HUES6 (cell line): ENCODE measurements around the gene PPDPF.

Experiments
- H3K27ac ChIP-seq: 2 replicates; pipeline ENCODE4 v1.7.0; 2013; ENCODE audit warnings: low read depth, mild to moderate bottlenecking, low read length, inconsistent platforms
- H3K27me3 ChIP-seq: 2 replicates; pipeline ENCODE4 v1.6.1; 2013; ENCODE audit warnings: low read length; ENCODE audit not compliant: control insufficient read depth, insufficient read depth
- H3K36me3 ChIP-seq: 2 replicates; pipeline ENCODE4 v1.6.1; 2013; ENCODE audit warnings: low read length; ENCODE audit not compliant: control insufficient read depth, insufficient read depth
- H3K4me1 ChIP-seq: 2 replicates; pipeline ENCODE4 v1.6.1; 2013; ENCODE audit warnings: low read length; ENCODE audit not compliant: control insufficient read depth, insufficient read depth
- H3K4me3 ChIP-seq: 2 replicates; pipeline ENCODE4 v1.5.1; 2013; ENCODE audit warnings: low read depth, low read length
- H3K9ac ChIP-seq: one replicate; pipeline ENCODE4 v1.6.1; 2013; ENCODE audit warnings: mild to moderate bottlenecking, low read length
- H3K9me3 ChIP-seq: 2 replicates; pipeline ENCODE4 v1.6.1; 2013; ENCODE audit warnings: low read depth, low read length; ENCODE audit not compliant: control insufficient read depth, insufficient read depth

PPDPF gene

DNA sequence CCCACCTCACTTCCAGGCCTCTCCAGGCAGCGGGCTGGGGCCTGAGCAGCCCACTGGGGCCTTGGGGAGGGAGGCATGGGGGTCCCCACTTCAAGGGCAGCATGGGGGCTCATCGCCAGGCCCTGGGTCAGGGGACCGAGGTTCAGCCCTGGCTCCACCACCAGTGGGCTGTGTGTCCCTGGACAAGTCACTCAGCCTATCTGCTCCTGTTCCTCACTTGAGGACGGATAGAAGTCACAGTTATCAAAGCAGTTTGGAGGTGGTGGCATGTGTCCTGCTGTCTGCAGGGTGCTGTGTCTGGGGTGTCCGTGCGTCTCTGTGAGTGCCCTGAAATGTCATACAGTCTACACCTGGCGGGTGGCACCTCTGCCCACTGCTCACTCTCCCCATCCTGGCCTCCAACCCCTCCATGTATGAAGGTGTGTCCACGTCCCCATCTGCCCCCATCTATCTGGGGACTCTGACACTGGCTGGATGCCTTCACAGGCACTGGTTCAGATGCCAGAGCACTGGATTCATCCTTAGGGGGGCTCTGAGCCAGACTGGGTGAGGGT, 25.3 kb upstream of the PPDPF start:
- H3K27ac ChIP-seq: no peak overlapping the region
- no peak overlapping the region for H3K4me3 ChIP-seq
- no peaks in the 10 kb centered on the region for H3K9me3 ChIP-seq
- H3K36me3 ChIP-seq: no peaks in the 10 kb centered on the region; the same call in 1 of the 2 replicates
- no peak overlapping the region for H3K9ac ChIP-seq
- H3K27me3 ChIP-seq: peaks cover 74% of the 10 kb centered on the region
- H3K4me1 ChIP-seq: peaks cover 22% of the 10 kb centered on the region

DNA sequence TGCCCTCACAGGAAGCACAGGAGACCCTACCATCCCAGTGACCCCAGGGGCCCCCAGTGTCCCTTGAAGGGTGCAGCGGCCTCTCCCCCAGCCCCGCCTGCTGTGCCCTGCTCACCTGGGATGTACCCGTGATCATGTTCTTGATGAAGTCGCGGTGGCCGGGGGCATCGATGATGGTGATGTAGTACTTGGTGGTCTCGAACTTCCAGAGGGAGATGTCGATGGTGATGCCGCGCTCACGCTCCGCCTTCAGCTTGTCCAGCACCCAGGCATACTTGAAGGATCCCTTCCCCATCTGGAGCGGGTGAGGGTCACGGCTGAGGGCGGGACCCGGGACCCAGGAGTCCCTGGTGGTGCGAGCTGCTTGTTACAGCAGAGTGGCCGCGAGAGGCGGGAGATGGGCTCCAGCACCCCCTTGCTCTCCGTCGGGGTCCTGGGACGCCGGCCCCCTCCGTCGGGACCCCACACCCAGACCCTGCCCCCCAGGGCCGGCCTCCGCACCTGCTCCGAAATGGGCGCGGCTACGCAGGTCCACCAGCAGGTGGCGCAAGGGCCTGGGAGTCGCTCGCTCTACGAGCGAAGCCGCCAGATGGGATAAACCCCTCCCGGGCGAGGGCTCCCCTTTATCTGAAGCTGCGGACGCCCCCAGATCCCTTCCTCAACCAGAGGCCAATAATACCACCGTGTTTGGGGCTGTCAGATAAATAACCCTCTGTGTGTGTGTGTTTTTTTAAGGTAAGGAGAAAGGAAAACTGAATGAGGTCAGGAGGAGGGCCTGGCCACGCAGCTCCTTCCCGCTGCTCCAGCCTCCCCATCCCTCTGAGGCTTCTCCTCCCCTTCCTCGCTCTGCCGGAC, 24.6 kb upstream of the PPDPF start:
- H3K4me3 ChIP-seq: peak overlapping the region; percentile 47
- no peaks in the 10 kb centered on the region; the same call in 1 of the 2 replicates for H3K36me3 ChIP-seq
- H3K9me3 ChIP-seq: no peaks in the 10 kb centered on the region
- no peak overlapping the region for H3K9ac ChIP-seq
- peaks cover 22% of the 10 kb centered on the region for H3K4me1 ChIP-seq
- no peak overlapping the region for H3K27ac ChIP-seq
- peaks cover 74% of the 10 kb centered on the region for H3K27me3 ChIP-seq

DNA sequence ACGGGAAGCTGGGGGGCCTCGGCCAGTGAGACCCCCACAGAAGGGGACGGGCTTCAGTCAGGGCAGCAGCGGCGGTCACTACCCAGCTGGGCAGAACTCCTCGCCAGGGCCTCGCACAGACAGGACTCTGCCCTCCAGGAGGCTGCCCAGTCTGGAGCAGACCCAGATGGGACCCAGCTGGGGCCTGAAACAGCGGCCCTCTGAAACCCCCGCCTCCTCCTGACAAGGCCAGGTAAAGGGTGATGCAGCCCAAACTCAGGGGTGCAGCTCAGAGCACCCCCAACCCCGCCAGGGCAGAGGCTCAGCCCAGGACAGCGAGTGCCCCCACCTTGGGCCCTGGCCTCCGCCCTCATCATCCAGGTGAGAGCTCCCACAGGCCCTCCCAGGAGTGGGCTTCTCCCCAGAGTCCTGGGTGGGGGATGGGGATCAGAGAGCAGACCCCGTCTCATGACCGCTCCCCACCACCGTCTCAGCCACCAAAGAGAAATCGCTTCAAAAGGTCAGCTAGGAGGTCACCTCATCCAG, 23.9 kb upstream of the PPDPF start:
- no peak overlapping the region for H3K9ac ChIP-seq
- H3K27me3 ChIP-seq: peaks cover 69% of the 10 kb centered on the region
- no peaks in the 10 kb centered on the region for H3K9me3 ChIP-seq
- H3K4me3 ChIP-seq: peak overlapping the region; percentile 47
- H3K4me1 ChIP-seq: peaks cover 22% of the 10 kb centered on the region
- no peak overlapping the region for H3K27ac ChIP-seq
- H3K36me3 ChIP-seq: no peaks in the 10 kb centered on the region; the same call in 1 of the 2 replicates

DNA sequence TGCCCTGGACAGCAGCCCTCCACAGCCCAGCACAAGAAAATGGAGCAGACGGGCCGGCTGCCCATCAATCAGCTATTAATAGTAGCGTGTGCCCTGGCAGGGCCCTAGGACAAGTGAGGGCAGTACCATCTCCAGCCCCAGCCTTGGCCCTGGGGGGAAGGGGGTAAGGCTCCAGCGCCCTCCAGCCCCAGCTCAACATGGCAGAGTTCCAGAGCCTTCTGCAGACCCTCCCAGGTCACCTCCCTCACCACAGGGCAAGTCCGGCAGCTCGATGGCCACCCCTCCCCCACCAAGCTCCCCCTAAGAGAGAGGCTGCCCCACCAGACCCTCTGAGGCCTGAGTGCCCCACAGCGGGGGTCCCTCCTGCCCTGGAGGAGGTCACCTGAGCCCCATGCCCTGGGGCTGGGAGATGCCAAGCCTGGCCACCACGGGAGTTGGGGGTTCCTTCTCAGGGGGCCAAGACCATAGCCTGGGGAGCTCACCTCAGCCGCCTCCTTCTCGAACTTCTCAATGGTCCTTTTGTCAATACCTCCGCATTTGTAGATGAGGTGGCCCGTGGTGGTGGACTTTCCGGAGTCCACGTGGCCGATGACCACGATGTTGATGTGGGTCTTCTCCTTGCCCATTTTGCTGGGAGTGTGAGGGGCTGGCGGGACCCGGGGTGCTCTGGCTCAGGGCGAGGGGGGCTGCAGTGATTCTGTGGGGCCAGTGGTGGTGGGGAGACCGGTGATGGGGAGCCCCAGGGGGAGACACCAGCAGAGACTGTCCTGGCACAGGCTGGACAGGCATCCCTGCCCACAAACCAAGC, 23.2 kb upstream of the PPDPF start:
- H3K27ac ChIP-seq: no peak overlapping the region
- peak overlapping the region; percentile 60; the same call in 1 of the 2 replicates for H3K4me3 ChIP-seq

DNA sequence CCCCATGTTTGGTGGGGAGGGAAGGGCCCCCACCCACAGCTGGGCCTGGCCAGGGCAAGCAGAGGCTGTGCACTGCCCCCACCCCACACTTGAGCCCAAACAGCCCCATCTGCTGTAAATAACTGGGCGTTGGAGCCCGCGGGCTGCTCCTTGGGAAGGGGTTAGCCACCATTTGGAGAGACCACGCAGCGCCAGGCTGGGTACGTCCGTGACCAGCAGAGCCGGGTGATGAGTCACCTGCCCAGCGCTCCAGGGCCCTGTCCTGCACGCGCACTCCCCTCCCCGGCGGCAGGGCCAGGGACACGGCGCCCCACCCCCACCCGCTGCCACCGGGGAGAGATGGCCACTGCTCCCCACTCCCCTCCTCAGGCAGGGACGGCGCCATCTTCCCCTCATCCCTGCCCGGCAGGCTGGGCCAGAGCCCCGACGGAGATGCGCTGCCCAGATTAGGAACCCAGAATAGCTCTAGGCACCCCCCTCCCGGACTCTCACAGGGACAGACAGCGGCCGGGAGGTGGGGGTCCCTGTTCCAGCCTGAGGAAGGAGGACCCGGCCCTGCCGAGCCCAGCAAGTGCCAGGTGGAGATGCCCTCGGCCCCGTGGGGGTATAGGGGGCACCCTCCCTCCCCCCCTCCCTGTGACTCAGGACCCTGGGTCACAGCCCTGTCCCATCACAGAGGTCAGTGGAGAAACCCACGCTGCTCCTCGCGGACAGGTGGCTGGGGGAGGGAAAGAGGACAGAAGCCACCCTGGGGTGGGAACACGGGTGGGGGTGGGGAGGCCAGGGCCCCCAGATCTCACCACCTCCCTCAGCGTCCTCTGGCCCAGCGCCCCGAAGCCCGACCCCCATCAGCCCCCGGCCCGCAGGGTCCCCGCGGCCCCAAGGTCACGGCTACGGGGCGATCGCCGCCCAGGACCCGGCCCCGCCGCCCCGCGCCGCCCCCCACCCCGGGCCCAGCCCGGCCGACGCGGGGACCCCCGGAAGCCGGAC, 22.3 kb upstream of the PPDPF start:
- no peaks in the 10 kb centered on the region for H3K36me3 ChIP-seq
- peak overlapping the region; percentile 60 for H3K4me3 ChIP-seq
- no peak overlapping the region for H3K27ac ChIP-seq
- H3K4me1 ChIP-seq: peaks cover 33% of the 10 kb centered on the region
- no peaks in the 10 kb centered on the region for H3K9me3 ChIP-seq
- peaks cover 76% of the 10 kb centered on the region for H3K27me3 ChIP-seq
- H3K9ac ChIP-seq: no peak overlapping the region

More for the DNA sequence above, 23.2 kb upstream of the PPDPF start:
- Histone ChIP-seq H3K9me3 (no peaks in the 10 kb centered on the region), H3K27me3 (peaks cover 71% of the 10 kb centered on the region), H3K36me3 (no peaks in the 10 kb centered on the region; the same call in 1 of the 2 replicates), H3K4me1 (peaks cover 27% of the 10 kb centered on the region), H3K9ac (no peak overlapping the region)

DNA sequence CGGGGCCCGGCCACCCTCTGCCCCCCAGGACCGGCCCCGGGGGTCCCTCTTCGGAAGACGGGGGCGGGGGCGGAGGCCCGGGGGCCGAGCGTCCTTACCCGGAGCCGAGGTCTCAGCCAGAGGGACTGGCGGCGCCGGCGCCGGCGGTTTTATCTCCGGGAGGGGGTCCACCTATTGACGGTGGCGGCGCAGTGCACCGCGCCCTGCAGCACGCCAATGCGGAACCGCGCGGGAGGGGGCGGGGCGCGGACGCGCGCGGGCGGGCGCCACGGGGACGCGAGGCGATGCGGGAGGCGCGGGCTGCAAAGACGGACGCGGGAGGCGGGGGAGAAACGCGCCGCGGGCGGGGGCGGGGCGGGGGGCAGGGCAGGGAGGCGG, 21.6 kb upstream of the PPDPF start, which contains the start of gene EEF1A2:
EEF1A2 (minus strand) TSS at position 124 of the 378 bp plus-strand sequence. CDS start 1,320 bp downstream, outside the sequence.
- Histone ChIP-seq H3K9me3 (no peaks in the 10 kb centered on the region), H3K27ac (no peak within 1 kb of the TSS), H3K27me3 (peaks cover 75% of the 10 kb centered on the region), H3K9ac (no peak within 1 kb of the TSS), H3K4me3 (peak within 1 kb of the TSS; percentile 60), H3K36me3 (no peaks in the 10 kb centered on the region), H3K4me1 (peaks cover 33% of the 10 kb centered on the region)

DNA sequence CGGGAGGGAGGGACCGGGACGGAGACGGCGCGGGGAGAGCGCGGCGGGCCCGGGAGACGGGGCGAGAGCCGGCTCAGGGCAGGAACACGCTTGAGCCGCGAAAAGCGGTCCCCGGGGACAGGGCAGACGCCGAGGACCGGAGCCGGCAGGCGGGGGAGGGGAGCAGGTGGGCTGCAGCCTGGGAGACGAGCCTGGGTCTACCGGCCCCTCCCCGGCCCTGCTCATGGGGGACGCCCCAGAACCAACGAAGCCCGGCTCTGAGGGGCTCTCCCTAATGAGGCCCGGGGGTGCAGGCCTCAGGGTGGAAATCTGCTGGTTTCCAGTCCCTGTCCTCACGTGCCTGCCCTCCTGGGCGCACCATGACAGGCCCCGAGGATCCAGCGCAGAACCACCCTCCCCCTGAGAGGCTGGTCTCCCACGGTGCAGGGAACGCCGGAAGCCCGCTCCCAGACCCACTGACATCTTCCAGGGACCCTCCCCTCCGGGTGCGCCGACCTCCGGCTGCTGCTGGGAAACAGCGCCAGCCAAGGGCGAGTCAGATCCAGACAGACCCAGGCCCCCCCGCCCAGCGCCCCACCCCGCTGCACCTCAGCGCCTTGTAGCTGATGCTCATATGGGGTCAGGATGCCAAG, 21.1 kb upstream of the PPDPF start:
- H3K4me3 ChIP-seq: peak overlapping the region; percentile 60
- H3K36me3 ChIP-seq: no peaks in the 10 kb centered on the region
- no peak overlapping the region for H3K27ac ChIP-seq
- H3K9ac ChIP-seq: no peak overlapping the region
- H3K4me1 ChIP-seq: peaks cover 33% of the 10 kb centered on the region
- H3K27me3 ChIP-seq: peaks cover 77% of the 10 kb centered on the region
- no peaks in the 10 kb centered on the region for H3K9me3 ChIP-seq

DNA sequence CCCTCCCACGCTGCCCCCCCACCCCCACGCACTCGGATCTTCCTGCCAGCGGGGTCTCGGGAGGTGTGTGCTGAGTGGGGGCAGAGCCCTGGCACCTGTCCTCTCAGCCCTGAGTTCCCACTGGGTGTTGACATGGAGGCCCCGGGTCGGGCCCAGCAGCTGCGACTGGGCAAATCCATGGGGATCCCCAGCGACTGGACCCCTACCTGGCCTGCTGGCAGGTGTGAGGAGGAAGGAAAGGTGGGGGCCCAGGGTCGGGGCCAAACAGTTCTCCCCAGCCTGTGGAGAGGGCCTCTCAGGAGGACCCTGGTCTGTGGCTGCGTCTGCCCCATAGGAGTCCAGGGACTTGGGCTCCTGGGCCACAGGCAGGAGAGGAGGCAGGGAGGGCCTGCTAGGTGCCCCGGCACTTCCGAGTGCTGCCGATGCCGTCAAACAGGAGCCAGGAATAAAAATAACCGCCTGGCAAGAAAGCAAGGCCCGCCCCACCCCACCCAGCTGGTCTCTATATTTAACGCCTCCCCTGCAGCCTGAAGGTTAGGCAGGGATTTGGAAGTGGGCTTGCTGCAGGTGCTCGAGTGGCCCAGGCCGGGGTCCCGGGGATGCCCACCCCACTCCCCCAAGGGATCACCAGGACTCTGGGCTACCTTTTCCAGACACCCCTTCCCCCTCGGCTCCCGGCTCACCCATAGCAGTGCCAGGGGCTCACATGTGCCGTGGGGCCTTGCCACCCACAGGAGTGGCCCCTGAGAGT, 20.2 kb upstream of the PPDPF start:
- H3K9ac ChIP-seq: no peak overlapping the region
- no peak overlapping the region for H3K4me3 ChIP-seq
- H3K9me3 ChIP-seq: peaks cover 4% of the 10 kb centered on the region; the same call in 1 of the 2 replicates
- peaks cover 33% of the 10 kb centered on the region for H3K4me1 ChIP-seq
- H3K27ac ChIP-seq: no peak overlapping the region
- H3K36me3 ChIP-seq: no peaks in the 10 kb centered on the region
- peaks cover 74% of the 10 kb centered on the region for H3K27me3 ChIP-seq
